GM12865 (cell line): ENCODE measurements around the gene EHBP1.
A peak's percentile ranks its signal among the peaks of the same experiment; 100 is the strongest.
"Not testable (repeated sequence)": the region's sequence is repeated elsewhere in the genome, so short reads cannot be mapped to it uniquely, and the experiment has no call there.

ENCODE experiments used
- DNase-seq: peaks from one replicate; pipeline ENCODE4 v3.0.0; 2010; ENCODE audit warnings: low read depth
- H3K4me3 ChIP-seq: 2 replicates; pipeline ENCODE4 v1.5.1; 2011; ENCODE audit warnings: mild to moderate bottlenecking, low read depth, low read length, control low read depth
- CTCF ChIP-seq: IDR thresholded peaks from 2 replicates; pipeline ENCODE4 v1.5.1; 2011; ENCODE audit warnings: low read length, control low read depth, low read depth, inconsistent platforms; ENCODE audit not compliant: insufficient read depth; ENCODE audit errors: missing control alignments

EHBP1 gene

GRCh38 chr2:62704654-62705006 is 883 bp upstream of the EHBP1 start:
- DNase-seq: peak; percentile 6
- peak overlapping the region; percentile 71 for H3K4me3 ChIP-seq
- no peak for TF ChIP-seq CTCF

- peak; percentile 54 for DNase-seq
- TF ChIP-seq CTCF: peak; percentile 32
- peak overlapping the region; percentile 71 for H3K4me3 ChIP-seq
Measured at GRCh38 chr2:62705859-62706720, 577 bp downstream of the EHBP1 start.

- TF ChIP-seq CTCF: no peak
- peak overlapping the region; percentile 71 for H3K4me3 ChIP-seq
- no peak for DNase-seq
Measured at GRCh38 chr2:62706721-62707521, 1.4 kb downstream of the EHBP1 start.

- no peak for TF ChIP-seq CTCF
- H3K4me3 ChIP-seq: no peak overlapping the region
- no peak for DNase-seq
Measured at GRCh38 chr2:62708751-62709150, 3.2 kb downstream of the EHBP1 start.

- no peak overlapping the region for H3K4me3 ChIP-seq
- no peak for TF ChIP-seq CTCF
- no peak for DNase-seq
Measured at GRCh38 chr2:62711832-62712494, 6.5 kb downstream of the EHBP1 start.

- not testable (repeated sequence) for DNase-seq, H3K4me3 ChIP-seq
Measured at GRCh38 chr2:62713196-62713595, 7.7 kb downstream of the EHBP1 start.

- DNase-seq: no peak
- no peak for TF ChIP-seq CTCF
- H3K4me3 ChIP-seq: no peak overlapping the region
Measured at GRCh38 chr2:62713837-62714236, 8.3 kb downstream of the EHBP1 start.
